Measurements from ENCODE around the gene NUMB. TPM values are rescaled to one million over a fixed set of nuclear protein-coding genes. Genes with fewer than 3 reads are reported as not detected.

Gene NUMB
- total RNA-seq, 2 donors from 2014 or later = 79.9 to 85.2 TPM

DNA sequence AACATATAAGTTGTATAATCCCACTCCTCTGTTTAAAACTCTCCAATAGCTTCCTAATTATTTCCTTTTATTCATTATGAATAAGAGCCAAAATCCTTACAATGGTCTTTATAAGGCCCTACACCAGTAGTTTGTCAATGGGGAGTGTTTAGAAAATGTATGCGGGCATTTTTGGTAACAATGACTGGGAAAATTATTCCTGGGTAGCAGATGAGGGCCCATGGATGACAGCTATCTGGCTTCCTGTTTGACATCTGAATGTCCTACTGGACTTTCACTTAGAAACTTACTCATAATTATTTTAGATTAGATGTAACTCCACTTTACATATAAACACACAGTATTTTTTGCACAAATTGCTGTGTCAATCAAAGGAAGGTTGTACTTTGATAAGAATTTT is 119.8 kb downstream of the NUMB start:
- Histone ChIP-seq H3K36me3 (ENCODE audit: control insufficient read depth, insufficient read depth, low read length) (no peaks in the 10 kb centered on the region), H3K9ac (ENCODE audit: extremely low read depth, low read length, poor library complexity, severe bottlenecking) (no peak overlapping the region), H3K4me1 (ENCODE audit: control insufficient read depth, insufficient read depth, low read length) (no peaks in the 10 kb centered on the region), H3K4me3 (ENCODE audit: low read length) (no peak overlapping the region), H3K9me3 (ENCODE audit: control insufficient read depth, low read length) (no peaks in the 10 kb centered on the region), H3K27ac (ENCODE audit: low read depth, low read length) (no peak overlapping the region), H3K27me3 (ENCODE audit: control insufficient read depth, insufficient read depth, low read length, poor library complexity, severe bottlenecking) (no peaks in the 10 kb centered on the region)
- Mint-ChIP-seq H3K36me3 (ENCODE audit: low read depth) (peaks cover 8% of the 10 kb centered on the region), H3K9me3 (no peaks in the 10 kb centered on the region), H3K27ac (no peak overlapping the region), H3K4me3 (no peak overlapping the region), H3K4me1 (peaks cover 17% of the 10 kb centered on the region), H3K27me3 (ENCODE audit: insufficient read depth) (no peaks in the 10 kb centered on the region)
- DNase-seq = no peak
- WGBS, 2 experiments (ENCODE audit: insufficient coverage in 1 of 2, insufficient read length in 1 of 2) = 87% methylated on average over 1 of the region's 1 CpG; no CpG with 5 or more reads in 1 of the 2 experiments
- TF ChIP-seq, protein P1, sequence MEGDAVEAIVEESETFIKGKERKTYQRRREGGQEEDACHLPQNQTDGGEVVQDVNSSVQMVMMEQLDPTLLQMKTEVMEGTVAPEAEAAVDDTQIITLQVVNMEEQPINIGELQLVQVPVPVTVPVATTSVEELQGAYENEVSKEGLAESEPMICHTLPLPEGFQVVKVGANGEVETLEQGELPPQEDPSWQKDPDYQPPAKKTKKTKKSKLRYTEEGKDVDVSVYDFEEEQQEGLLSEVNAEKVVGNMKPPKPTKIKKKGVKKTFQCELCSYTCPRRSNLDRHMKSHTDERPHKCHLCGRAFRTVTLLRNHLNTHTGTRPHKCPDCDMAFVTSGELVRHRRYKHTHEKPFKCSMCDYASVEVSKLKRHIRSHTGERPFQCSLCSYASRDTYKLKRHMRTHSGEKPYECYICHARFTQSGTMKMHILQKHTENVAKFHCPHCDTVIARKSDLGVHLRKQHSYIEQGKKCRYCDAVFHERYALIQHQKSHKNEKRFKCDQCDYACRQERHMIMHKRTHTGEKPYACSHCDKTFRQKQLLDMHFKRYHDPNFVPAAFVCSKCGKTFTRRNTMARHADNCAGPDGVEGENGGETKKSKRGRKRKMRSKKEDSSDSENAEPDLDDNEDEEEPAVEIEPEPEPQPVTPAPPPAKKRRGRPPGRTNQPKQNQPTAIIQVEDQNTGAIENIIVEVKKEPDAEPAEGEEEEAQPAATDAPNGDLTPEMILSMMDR (conservative IDR thresholded peaks at IDR 0.05) = no peak

DNA sequence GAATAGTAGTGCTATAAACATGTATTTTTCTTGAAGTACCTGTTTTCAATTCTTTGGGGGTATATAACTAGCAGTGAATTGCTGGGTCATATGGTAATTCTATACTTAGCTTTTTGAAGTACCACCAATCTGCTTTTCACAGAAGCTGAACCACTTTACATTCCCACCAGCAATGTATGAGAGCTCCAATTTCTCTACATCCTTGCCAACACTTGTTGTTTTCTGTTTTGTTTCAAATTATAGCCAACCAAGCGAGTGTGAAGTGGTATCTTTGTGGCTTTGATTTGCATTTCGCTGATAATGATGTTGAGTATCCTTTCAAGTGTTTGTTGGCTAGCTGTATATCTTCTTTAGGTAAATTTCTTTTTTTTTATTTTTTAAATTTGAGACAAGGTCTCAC is 125.3 kb downstream of the NUMB start:
- Mint-ChIP-seq H3K4me3 (no peak overlapping the region), H3K27me3 (ENCODE audit: insufficient read depth) (no peaks in the 10 kb centered on the region), H3K27ac (no peak overlapping the region), H3K9me3 (no peaks in the 10 kb centered on the region), H3K4me1 (no peaks in the 10 kb centered on the region), H3K36me3 (ENCODE audit: low read depth) (peaks cover 25% of the 10 kb centered on the region)
- no peaks in the 10 kb centered on the region for H3K27me3 ChIP-seq (ENCODE audit: control insufficient read depth, insufficient read depth, low read length, poor library complexity, severe bottlenecking)
- TF ChIP-seq, protein P1 (conservative IDR thresholded peaks at IDR 0.05) = no peak
- peaks cover 5% of the 10 kb centered on the region for H3K36me3 ChIP-seq (ENCODE audit: control insufficient read depth, insufficient read depth, low read length)
- H3K9ac ChIP-seq (ENCODE audit: extremely low read depth, low read length, poor library complexity, severe bottlenecking) = no peak overlapping the region
- H3K27ac ChIP-seq (ENCODE audit: low read depth, low read length) = no peak overlapping the region
- peaks cover 6% of the 10 kb centered on the region for H3K9me3 ChIP-seq (ENCODE audit: control insufficient read depth, low read length)
- DNase-seq = no peak
- 92 to 96% methylated on average over 2 of the region's 2 CpGs for WGBS, 2 experiments (ENCODE audit: insufficient coverage in 1 of 2, insufficient read length in 1 of 2)
- H3K4me3 ChIP-seq (ENCODE audit: low read length) = no peak overlapping the region
- H3K4me1 ChIP-seq (ENCODE audit: control insufficient read depth, insufficient read depth, low read length) = no peaks in the 10 kb centered on the region

DNA sequence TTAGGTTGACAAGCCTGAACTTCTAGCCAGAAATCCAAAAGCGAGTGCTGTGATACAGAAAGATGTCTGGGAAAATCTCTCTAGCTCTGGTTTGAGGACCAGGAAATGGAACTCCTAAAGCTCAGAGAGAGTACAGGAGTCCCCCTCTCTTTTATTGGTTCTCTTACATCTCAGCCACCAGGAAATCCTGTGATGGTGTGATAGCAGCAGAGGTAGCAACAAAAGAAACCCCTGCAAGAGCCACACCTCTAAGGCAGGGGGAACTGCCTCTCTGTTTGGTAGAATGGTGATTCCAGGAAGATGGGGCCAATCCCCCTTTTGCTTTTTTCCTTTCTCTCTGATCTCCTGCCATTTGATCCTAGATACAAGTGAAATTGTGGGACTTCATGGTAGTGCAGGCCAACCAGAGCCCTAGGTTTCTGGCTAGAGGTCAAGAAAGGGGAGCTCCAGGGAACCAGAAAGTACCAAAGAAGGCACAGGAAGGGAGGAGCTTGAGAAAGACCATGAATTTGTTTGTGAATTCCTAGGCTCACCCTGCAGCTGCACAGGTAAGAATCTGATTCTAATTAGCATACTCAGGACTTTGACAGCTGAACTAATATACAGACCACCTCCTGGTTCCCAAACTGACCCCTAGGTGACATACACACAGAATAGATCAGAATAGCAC is 132.6 kb downstream of the NUMB start:
- no peaks in the 10 kb centered on the region for H3K9me3 ChIP-seq (ENCODE audit: control insufficient read depth, low read length)
- Mint-ChIP-seq H3K9me3 (peaks cover 6% of the 10 kb centered on the region), H3K27ac (no peak overlapping the region), H3K36me3 (ENCODE audit: low read depth) (peaks cover 8% of the 10 kb centered on the region), H3K4me1 (peaks cover 30% of the 10 kb centered on the region), H3K27me3 (ENCODE audit: insufficient read depth) (no peaks in the 10 kb centered on the region), H3K4me3 (no peak overlapping the region)
- TF ChIP-seq, protein P1 (conservative IDR thresholded peaks at IDR 0.05) = no peak
- no peak overlapping the region for H3K9ac ChIP-seq (ENCODE audit: extremely low read depth, low read length, poor library complexity, severe bottlenecking)
- peaks cover 14% of the 10 kb centered on the region for H3K36me3 ChIP-seq (ENCODE audit: control insufficient read depth, insufficient read depth, low read length)
- H3K27ac ChIP-seq (ENCODE audit: low read depth, low read length) = no peak overlapping the region
- H3K4me1 ChIP-seq (ENCODE audit: control insufficient read depth, insufficient read depth, low read length) = peaks cover 8% of the 10 kb centered on the region
- no peak overlapping the region for H3K4me3 ChIP-seq (ENCODE audit: low read length)
- no peaks in the 10 kb centered on the region for H3K27me3 ChIP-seq (ENCODE audit: control insufficient read depth, insufficient read depth, low read length, poor library complexity, severe bottlenecking)
- peak; percentile 51 for DNase-seq
- 78 to 100% methylated on average over 1 of the region's 1 CpG for WGBS, 2 experiments (ENCODE audit: insufficient coverage in 1 of 2, insufficient read length in 1 of 2)
